Tibial artery (tissue), 4 donors: ENCODE measurements around the gene MAP3K7.
"Not testable (repeated sequence)": the region's sequence is repeated elsewhere in the genome, so short reads cannot be mapped to it uniquely, and the experiment has no call there.

Experiments used
- DNase-seq, 2 donors: peaks; one replicate each; pipeline ENCODE4 v3.0.0-alpha.2; 2019
- H3K27ac ChIP-seq, 2 donors: fragments of 200-600 bp; sonication (generic) in 1 of 2; 1 replicate in 1 of 2; 2 replicates in 1 of 2; pipeline ENCODE4 v1.5.1; 2018 to 2019; ENCODE audit warnings: mild to moderate bottlenecking in 1 of 2
- H3K27me3 ChIP-seq, 2 donors: fragments of 200-600 bp; sonication (generic) in 1 of 2; one replicate each; pipeline versions ENCODE4 v1.5.1 to v1.6.0; 2016 to 2019
- H3K36me3 ChIP-seq, 3 donors: fragments of 200-600 bp; sonication (generic) in 2 of 3; one replicate each; pipeline ENCODE4 v1.5.1; 2016 to 2019; ENCODE audit warnings: mild to moderate bottlenecking in 2 of 3
- H3K4me1 ChIP-seq, 4 donors: fragments of 200-600 bp; sonication (generic) in 2 of 4; 1 replicate in 3 of 4; 2 replicates in 1 of 4; pipeline ENCODE4 v1.5.1; 2016 to 2019
- H3K4me3 ChIP-seq, 2 donors: fragments of 200-600 bp; sonication (generic) in 1 of 2; 1 replicate in 1 of 2; 2 replicates in 1 of 2; pipeline ENCODE4 v1.5.1; 2018 to 2019; ENCODE audit warnings: mild to moderate bottlenecking in 2 of 2
- H3K9me3 ChIP-seq, 3 donors: fragments of 200-600 bp; sonication (generic) in 1 of 3; one replicate each; pipeline ENCODE4 v1.5.1; 2016 to 2019
- CTCF ChIP-seq, 2 experiments: fragments of 200-600 bp in 1 of 2; fragments of 450-650 bp in 1 of 2; IDR thresholded peaks; one replicate each; pipeline ENCODE4 v1.5.1; 2017 to 2019; ENCODE audit warnings: antibody characterized with exemption in 2 of 2, mild to moderate bottlenecking in 1 of 2, moderate library complexity in 1 of 2
- intact Hi-C: fragments of 100-400 bp; cut with DNase I; formaldehyde crosslinking; loops from one replicate; pipeline ENCODE4 v1.15.0; 2023; ENCODE audit warnings: low total_unique reads

The MAP3K7 gene

GRCh38 chr6:90575267-90575666, 11.6 kb downstream of the MAP3K7 start:
- H3K27me3 ChIP-seq = no peaks in the 10 kb centered on the region
- intact Hi-C loops = no loop called here
- H3K4me1 ChIP-seq = no peaks in the 10 kb centered on the region
- no peak overlapping the region for H3K4me3 ChIP-seq
- DNase-seq = no peak
- H3K27ac ChIP-seq = no peak overlapping the region
- no peak for TF ChIP-seq CTCF (IDR thresholded peaks at IDR 0.05)
- no peaks in the 10 kb centered on the region for H3K9me3 ChIP-seq
- H3K36me3 ChIP-seq = peaks cover 0 to 6% (median 5%) of the 10 kb centered on the region in 3 donors

DNA sequence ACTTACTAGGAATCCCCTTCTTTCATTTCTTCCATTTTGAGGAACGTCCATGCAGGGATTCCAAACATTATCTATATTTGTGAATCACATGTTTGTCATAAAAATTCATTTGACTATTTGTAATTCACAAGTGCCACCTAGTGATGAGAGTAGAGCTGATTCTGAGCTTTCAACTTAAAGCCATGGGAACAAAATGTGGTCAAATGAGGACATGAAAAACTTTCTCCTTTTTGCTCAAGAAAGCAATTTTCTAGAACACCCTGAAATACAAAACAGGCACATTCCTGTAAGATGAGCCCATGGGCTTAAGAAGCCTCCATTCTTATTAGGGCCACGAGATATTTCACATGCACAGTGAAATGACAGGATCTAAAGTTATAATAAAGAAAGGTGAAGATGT, 12.3 kb downstream of the MAP3K7 start:
- intact Hi-C loops = no loop called here
- TF ChIP-seq CTCF (IDR thresholded peaks at IDR 0.05) = no peak
- no peaks in the 10 kb centered on the region for H3K4me1 ChIP-seq
- peaks cover 0 to 6% (median 5%) of the 10 kb centered on the region in 3 donors for H3K36me3 ChIP-seq
- no peaks in the 10 kb centered on the region for H3K9me3 ChIP-seq
- no peak for DNase-seq
- no peak overlapping the region for H3K27ac ChIP-seq
- no peaks in the 10 kb centered on the region for H3K27me3 ChIP-seq
- H3K4me3 ChIP-seq = no peak overlapping the region

DNA sequence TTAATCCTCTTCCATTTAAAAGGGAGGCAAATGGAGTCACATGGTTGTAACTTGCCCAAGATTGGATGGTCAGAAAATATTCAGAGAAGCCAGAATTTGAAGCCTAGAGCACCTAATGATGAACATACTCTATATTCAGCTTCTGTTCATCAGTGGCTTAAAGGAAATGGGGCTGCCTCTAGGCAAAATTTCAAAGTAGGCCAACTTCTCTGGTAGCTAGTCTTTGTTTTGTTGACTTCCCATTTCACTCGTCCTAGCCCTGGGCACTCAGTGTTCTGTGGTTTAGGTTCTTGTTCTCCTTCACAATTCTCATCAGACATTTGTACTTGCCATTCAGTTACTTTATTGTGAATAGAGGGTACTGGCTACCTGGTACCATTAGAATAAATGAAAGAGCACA, 13.2 kb downstream of the MAP3K7 start:
- no peaks in the 10 kb centered on the region for H3K9me3 ChIP-seq
- no peaks in the 10 kb centered on the region for H3K27me3 ChIP-seq
- TF ChIP-seq CTCF (IDR thresholded peaks at IDR 0.05) = no peak
- intact Hi-C loops = no loop called here
- H3K27ac ChIP-seq = no peak overlapping the region
- no peak for DNase-seq
- no peak overlapping the region for H3K4me3 ChIP-seq
- H3K36me3 ChIP-seq = peaks cover 6 to 12% (median 7%) of the 10 kb centered on the region in 3 donors
- no peaks in the 10 kb centered on the region for H3K4me1 ChIP-seq

GRCh38 chr6:90572856-90573255, 14.0 kb downstream of the MAP3K7 start:
- Histone ChIP-seq H3K27ac (no peak overlapping the region), H3K36me3 (peaks cover 12 to 17% (median 15%) of the 10 kb centered on the region in 3 donors), H3K4me3 (no peak overlapping the region), H3K4me1 (no peaks in the 10 kb centered on the region), H3K9me3 (no peaks in the 10 kb centered on the region), H3K27me3 (no peaks in the 10 kb centered on the region)
- intact Hi-C loops = no loop called here
- DNase-seq = no peak
- no peak for TF ChIP-seq CTCF (IDR thresholded peaks at IDR 0.05)

DNA sequence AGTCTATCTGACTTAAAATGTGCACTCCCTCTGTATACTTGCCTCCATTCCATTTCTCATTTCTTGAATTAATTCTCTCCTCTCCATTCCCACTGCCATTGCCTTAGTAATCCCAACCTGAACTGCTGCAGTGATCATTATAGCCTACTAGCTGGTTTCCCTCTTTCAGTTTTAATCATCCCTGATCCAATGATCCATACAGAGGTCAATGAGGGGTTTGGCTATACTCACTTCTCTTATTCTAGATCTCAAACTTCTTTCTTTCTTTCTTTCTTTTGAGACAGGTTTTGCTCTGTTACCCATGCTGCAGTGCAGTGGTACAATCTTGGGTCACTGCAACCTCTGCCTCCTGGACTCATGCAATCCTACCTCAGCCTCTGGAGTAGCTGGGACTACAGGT, 17.6 kb downstream of the MAP3K7 start:
- DNase-seq = no peak
- no peaks in the 10 kb centered on the region for H3K9me3 ChIP-seq
- no peak overlapping the region for H3K27ac ChIP-seq
- intact Hi-C loops = no loop called here
- H3K4me3 ChIP-seq = no peak overlapping the region
- H3K4me1 ChIP-seq = no peaks in the 10 kb centered on the region
- no peak for TF ChIP-seq CTCF (IDR thresholded peaks at IDR 0.05)
- H3K36me3 ChIP-seq = peaks cover 12 to 17% (median 16%) of the 10 kb centered on the region in 3 donors
- H3K27me3 ChIP-seq = no peaks in the 10 kb centered on the region

GRCh38 chr6:90567682-90568081, 19.2 kb downstream of the MAP3K7 start:
- H3K27me3 ChIP-seq, H3K9me3 ChIP-seq, DNase-seq, H3K4me3 ChIP-seq, H3K27ac ChIP-seq, H3K4me1 ChIP-seq, intact Hi-C loops: not testable (repeated sequence)
- H3K36me3 ChIP-seq = peaks cover 16 to 20% (median 20%) of the 10 kb centered on the region in 3 donors

- DNase-seq, H3K4me3 ChIP-seq, H3K4me1 ChIP-seq, intact Hi-C loops, H3K9me3 ChIP-seq, H3K27me3 ChIP-seq, H3K27ac ChIP-seq: not testable (repeated sequence)
- peaks cover 34 to 54% (median 50%) of the 10 kb centered on the region in 3 donors for H3K36me3 ChIP-seq
These were observed 24.5 kb downstream of the MAP3K7 start for GRCh38 chr6:90562341-90562740.
